SK-N-SH (cell line): ENCODE data around the gene TENT4A. TPM values are rescaled to one million over a fixed set of nuclear protein-coding genes. Genes with fewer than 3 reads are reported as not detected.

Source experiments
- CTCF ChIA-PET: fragments of 300-600, 350-600 bp; formaldehyde crosslinking; extraction: SDS; loops from one replicate; lab custom pipeline; 2021; lab: Yijun Ruan, JAX
- POLR2A ChIA-PET: fragments of 350-600 bp; sonication (Branson Sonifier 250); formaldehyde crosslinking; extraction: SDS; loops from one replicate; lab custom pipeline; 2020; ENCODE audit warnings: antibody characterized with exemption, inconsistent platforms; lab: Yijun Ruan, JAX
- DNase-seq: peaks from one replicate; pipeline ENCODE4 v3.0.0; 2012
- H2AFZ ChIP-seq: fragments of 200-600 bp; sonication (generic); 2 replicates; pipeline ENCODE4 v1.8.1; 2016; ENCODE audit warnings: antibody characterized with exemption, mild to moderate bottlenecking, low read depth
- H3F3A ChIP-seq: fragments of 200-600 bp; sonication (generic); replicated peaks from 2 replicates; pipeline ENCODE3; 2016; ENCODE audit warnings: antibody characterized with exemption, mild to moderate bottlenecking; ENCODE audit not compliant: insufficient read depth
- H3K27ac ChIP-seq, 2 experiments: fragments of 200-500 bp in 1 of 2; fragments of 200-600 bp in 1 of 2; sonication (Bioruptor generic) in 1 of 2; sonication (generic), shearing (Covaris generic) in 1 of 2; 2 replicates each; pipeline versions ENCODE4 v1.5.1 to v1.6.1; 2014 to 2016; ENCODE audit warnings: low read depth in 2 of 2, inconsistent platforms in 1 of 2, low read length in 1 of 2, mild to moderate bottlenecking in 1 of 2, mixed read lengths in 1 of 2
- H3K27me3 ChIP-seq: fragments of 200-600 bp; sonication (generic), shearing (Covaris generic); 2 replicates; pipeline ENCODE4 v1.6.1; 2016; ENCODE audit warnings: mixed run types; ENCODE audit not compliant: insufficient read depth
- H3K36me3 ChIP-seq, 2 experiments: fragments of 200-500 bp in 1 of 2; fragments of 200-600 bp in 1 of 2; sonication (Bioruptor generic) in 1 of 2; sonication (generic) in 1 of 2; replicated peaks in 1 of 2; 2 replicates each; pipeline versions ENCODE3 to v1.5.1; 2014 to 2016; ENCODE audit warnings: low read length in 1 of 2, mild to moderate bottlenecking in 1 of 2; ENCODE audit not compliant: insufficient read depth in 2 of 2, control insufficient read depth in 1 of 2
- H3K4me1 ChIP-seq, 2 experiments: fragments of 200-500 bp in 1 of 2; fragments of 200-600 bp in 1 of 2; sonication (Bioruptor generic) in 1 of 2; sonication (generic), shearing (Covaris generic) in 1 of 2; 2 replicates each; pipeline versions ENCODE4 v1.5.1 to v1.6.1; 2014 to 2016; ENCODE audit warnings: low read depth in 1 of 2, low read length in 1 of 2, mixed run types in 1 of 2; ENCODE audit not compliant: insufficient read depth in 2 of 2, control insufficient read depth in 1 of 2
- H3K4me2 ChIP-seq: fragments of 200-600 bp; sonication (generic), shearing (Covaris generic); 2 replicates; pipeline ENCODE4 v1.6.1; 2017; ENCODE audit warnings: mixed run types
- H3K4me3 ChIP-seq, 2 experiments: fragments of 200-500 bp in 1 of 2; fragments of 200-600 bp in 1 of 2; sonication (Bioruptor generic) in 1 of 2; sonication (generic), shearing (Covaris generic) in 1 of 2; 2 replicates each; pipeline versions ENCODE4 v1.5.1 to v1.8.1; 2014 to 2016; ENCODE audit warnings: low read depth in 2 of 2, inconsistent platforms in 1 of 2, low read length in 1 of 2, mild to moderate bottlenecking in 1 of 2, mixed read lengths in 1 of 2, moderate library complexity in 1 of 2
- H3K79me2 ChIP-seq: fragments of 200-600 bp; sonication (generic); 2 replicates; pipeline ENCODE4 v1.8.1; 2017; ENCODE audit warnings: mild to moderate bottlenecking; ENCODE audit not compliant: insufficient read depth
- H3K9ac ChIP-seq: fragments of 200-600 bp; sonication (generic); 2 replicates; pipeline ENCODE4 v1.6.1; 2017; ENCODE audit warnings: mixed run types
- H3K9me2 ChIP-seq: fragments of 200-600 bp; sonication (generic); 2 replicates; pipeline ENCODE4 v1.6.1; 2017; ENCODE audit warnings: mixed run types
- H3K9me3 ChIP-seq: fragments of 200-600 bp; sonication (generic); 2 replicates; pipeline ENCODE4 v1.6.1; 2017; ENCODE audit warnings: mixed run types, mild to moderate bottlenecking, moderate library complexity
- H4K20me1 ChIP-seq: fragments of 200-600 bp; sonication (generic); 2 replicates; pipeline ENCODE4 v1.6.1; 2017; ENCODE audit warnings: mild to moderate bottlenecking, mixed run types; ENCODE audit not compliant: insufficient read depth
- ELF1 ChIP-seq: IDR thresholded peaks from 2 replicates; pipeline ENCODE4 v1.4.0; 2012
- FOSL2 ChIP-seq: IDR thresholded peaks from 2 replicates; pipeline ENCODE4 v1.4.0; 2012; ENCODE audit warnings: low read depth, mild to moderate bottlenecking, moderate library complexity, borderline replicate concordance
- FOXJ3 ChIP-seq: sonication (generic); formaldehyde crosslinking; IDR thresholded peaks from 2 replicates; pipeline ENCODE4 v1.5.1; 2020; ENCODE audit warnings: mild to moderate bottlenecking, missing genetic modification reagents
- FOXM1 ChIP-seq: IDR thresholded peaks from 2 replicates; pipeline ENCODE4 v1.4.0; 2012; ENCODE audit warnings: low read depth, mild to moderate bottlenecking
- GATA2 ChIP-seq: sonication (generic); formaldehyde crosslinking; IDR thresholded peaks from 2 replicates; pipeline ENCODE4 v1.5.0; 2020; ENCODE audit warnings: mild to moderate bottlenecking, missing genetic modification reagents
- JUND ChIP-seq: IDR thresholded peaks from 2 replicates; pipeline ENCODE4 v1.4.0; 2012
- NFIC ChIP-seq: IDR thresholded peaks from 2 replicates; pipeline ENCODE4 v1.4.0; 2012; ENCODE audit warnings: borderline replicate concordance
- RAD21 ChIP-seq: IDR thresholded peaks from 2 replicates; pipeline ENCODE4 v1.6.1; 2012; ENCODE audit warnings: mild to moderate bottlenecking, low read length
- RXRA ChIP-seq: IDR thresholded peaks from 2 replicates; pipeline ENCODE4 v1.4.0; 2012; ENCODE audit warnings: low read depth, mild to moderate bottlenecking, borderline replicate concordance
- SMC3 ChIP-seq: IDR thresholded peaks from 2 replicates; pipeline ENCODE4 v1.6.1; 2012; ENCODE audit warnings: low read depth, low read length, improper control_type of control experiment
- TAF1 ChIP-seq: IDR thresholded peaks from 2 replicates; pipeline ENCODE4 v1.6.1; 2012; ENCODE audit warnings: low read depth, mild to moderate bottlenecking, low read length, moderate library complexity, borderline replicate concordance
- TEAD4 ChIP-seq: IDR thresholded peaks from 2 replicates; pipeline ENCODE4 v1.4.0; 2012; ENCODE audit warnings: mild to moderate bottlenecking, borderline replicate concordance; ENCODE audit not compliant: insufficient read depth
- WGBS: methylation state at CpG from one replicate; pipeline ENCODE4 v1.1.6; 2017; ENCODE audit warnings: low lambda C conversion rate; 5-methylcytosine and 5-hydroxymethylcytosine counted together
- polyA plus RNA-seq, 3 experiments: library from polyadenylated mRNA; depleted of rRNA; stranded (reverse); fragments of >200 nt; gene quantifications; 2 replicates each; pipeline ENCODE4 v1.2.3, GENCODE V29; 2012
- TF ChIP-seq, protein P1 (sequence below): IDR thresholded peaks from 2 replicates; pipeline ENCODE4 v1.4.0; 2012; ENCODE audit warnings: low read depth
- TF ChIP-seq, protein P2 (sequence below): IDR thresholded peaks from 2 replicates; pipeline ENCODE4 v1.4.0; 2012; ENCODE audit warnings: low read depth, borderline replicate concordance
- TF ChIP-seq, protein P3 (sequence below): fragments of 150-350 bp; IDR thresholded peaks from 2 replicates; pipeline ENCODE4 v1.6.1; 2017; ENCODE audit warnings: antibody characterized with exemption, low read length, low read depth, borderline replicate concordance
- TF ChIP-seq, protein P4 (sequence below): fragments of 200-600 bp; sonication (generic); IDR thresholded peaks from 2 replicates; pipeline ENCODE4 v1.6.1; 2017; ENCODE audit warnings: antibody characterized with exemption, mild to moderate bottlenecking, moderate library complexity

Gene TENT4A
- polyA plus RNA-seq, 1 of the 3 experiments (the other 2 are of a cell fraction): 6.0 TPM

DNA sequence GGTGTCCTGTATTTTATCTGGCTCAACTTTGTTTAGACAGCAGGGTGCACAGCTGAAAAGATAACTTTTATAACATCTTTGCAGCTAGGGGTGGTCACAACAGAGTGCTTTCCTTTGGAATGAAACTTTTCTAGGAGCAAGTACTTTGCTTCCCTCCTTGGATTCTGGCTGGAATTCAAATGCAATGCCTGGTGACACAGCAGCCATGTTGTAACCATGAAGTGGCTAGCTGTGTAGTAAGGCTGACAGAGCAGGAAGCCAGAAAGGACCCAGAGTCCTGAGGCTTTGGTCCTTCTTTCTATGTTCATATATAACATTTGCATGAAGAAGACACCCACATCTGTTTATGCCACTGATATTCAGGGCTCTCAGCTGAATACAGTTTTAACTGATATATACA is 48.1 kb downstream of the TENT4A start:
- no peak for DNase-seq
- Histone ChIP-seq H3K9me3 (no peaks in the 10 kb centered on the region), H3K4me2 (no peak overlapping the region), H3K27ac (no peak overlapping the region), H4K20me1 (no peaks in the 10 kb centered on the region), H3K36me3 (peaks cover 14 to 15% of the 10 kb centered on the region in 2 experiments), H3K79me2 (no peaks in the 10 kb centered on the region), H3K27me3 (no peaks in the 10 kb centered on the region), H3K9me2 (no peaks in the 10 kb centered on the region), H3K9ac (no peak overlapping the region), H3F3A (peaks cover 6% of the 10 kb centered on the region), H3K4me3 (no peak overlapping the region), H2AFZ (no peak overlapping the region), H3K4me1 (peaks cover 5 to 9% of the 10 kb centered on the region in 2 experiments)
- POLR2A ChIA-PET: no interaction called here
- TF ChIP-seq, protein P1, sequence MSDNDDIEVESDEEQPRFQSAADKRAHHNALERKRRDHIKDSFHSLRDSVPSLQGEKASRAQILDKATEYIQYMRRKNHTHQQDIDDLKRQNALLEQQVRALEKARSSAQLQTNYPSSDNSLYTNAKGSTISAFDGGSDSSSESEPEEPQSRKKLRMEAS: no peak
- CTCF ChIA-PET: interaction anchor here (0.8 kb wide), 1 partner anchor 994 kb away, joined by 3 read pairs; no protein-coding TSS in a partner anchor

DNA sequence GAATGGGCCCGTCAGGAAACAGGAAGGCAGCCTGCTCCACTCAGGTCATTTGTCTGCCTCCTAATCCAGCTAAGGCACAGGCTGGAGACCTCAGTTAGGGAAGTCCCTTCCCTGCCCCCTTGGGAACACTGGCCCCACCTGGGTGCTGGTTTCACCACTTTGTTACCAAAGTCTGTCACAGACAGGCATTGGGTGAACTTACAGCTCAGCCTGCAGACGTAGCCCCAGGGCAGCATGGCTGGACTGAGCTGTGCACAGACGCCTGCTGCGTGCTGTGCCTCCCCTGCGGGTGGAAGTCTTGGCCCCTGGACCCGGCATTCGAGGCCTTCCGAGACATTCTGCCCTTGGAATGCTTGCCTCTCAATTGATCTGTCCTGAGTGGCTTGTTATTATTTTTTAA is 48.9 kb downstream of the TENT4A start:
- POLR2A ChIA-PET: no interaction called here
- Histone ChIP-seq H2AFZ (no peak overlapping the region), H4K20me1 (no peaks in the 10 kb centered on the region), H3K9ac (no peak overlapping the region), H3F3A (peaks cover 6% of the 10 kb centered on the region), H3K9me3 (no peaks in the 10 kb centered on the region), H3K9me2 (no peaks in the 10 kb centered on the region), H3K79me2 (no peaks in the 10 kb centered on the region), H3K4me2 (no peak overlapping the region), H3K27me3 (no peaks in the 10 kb centered on the region), H3K36me3 (peaks cover 6 to 7% of the 10 kb centered on the region in 2 experiments), H3K27ac (no peak overlapping the region), H3K4me3 (no peak overlapping the region), H3K4me1 (peaks cover 5 to 15% of the 10 kb centered on the region in 2 experiments)
- no peak for DNase-seq
- no peak for TF ChIP-seq FOXJ3 (CRISPR knock-in tag)
- no peak for TF ChIP-seq RXRA
- TF ChIP-seq, protein P2, sequence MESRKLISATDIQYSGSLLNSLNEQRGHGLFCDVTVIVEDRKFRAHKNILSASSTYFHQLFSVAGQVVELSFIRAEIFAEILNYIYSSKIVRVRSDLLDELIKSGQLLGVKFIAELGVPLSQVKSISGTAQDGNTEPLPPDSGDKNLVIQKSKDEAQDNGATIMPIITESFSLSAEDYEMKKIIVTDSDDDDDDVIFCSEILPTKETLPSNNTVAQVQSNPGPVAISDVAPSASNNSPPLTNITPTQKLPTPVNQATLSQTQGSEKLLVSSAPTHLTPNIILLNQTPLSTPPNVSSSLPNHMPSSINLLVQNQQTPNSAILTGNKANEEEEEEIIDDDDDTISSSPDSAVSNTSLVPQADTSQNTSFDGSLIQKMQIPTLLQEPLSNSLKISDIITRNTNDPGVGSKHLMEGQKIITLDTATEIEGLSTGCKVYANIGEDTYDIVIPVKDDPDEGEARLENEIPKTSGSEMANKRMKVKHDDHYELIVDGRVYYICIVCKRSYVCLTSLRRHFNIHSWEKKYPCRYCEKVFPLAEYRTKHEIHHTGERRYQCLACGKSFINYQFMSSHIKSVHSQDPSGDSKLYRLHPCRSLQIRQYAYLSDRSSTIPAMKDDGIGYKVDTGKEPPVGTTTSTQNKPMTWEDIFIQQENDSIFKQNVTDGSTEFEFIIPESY: no peak
- no peak for TF ChIP-seq RAD21
- no peak for TF ChIP-seq FOSL2
- no peak for TF ChIP-seq ELF1
- TF ChIP-seq, protein P1: no peak
- TF ChIP-seq TEAD4: no peak
- no peak for TF ChIP-seq TAF1
- no peak for TF ChIP-seq FOXM1
- TF ChIP-seq, protein P3, sequence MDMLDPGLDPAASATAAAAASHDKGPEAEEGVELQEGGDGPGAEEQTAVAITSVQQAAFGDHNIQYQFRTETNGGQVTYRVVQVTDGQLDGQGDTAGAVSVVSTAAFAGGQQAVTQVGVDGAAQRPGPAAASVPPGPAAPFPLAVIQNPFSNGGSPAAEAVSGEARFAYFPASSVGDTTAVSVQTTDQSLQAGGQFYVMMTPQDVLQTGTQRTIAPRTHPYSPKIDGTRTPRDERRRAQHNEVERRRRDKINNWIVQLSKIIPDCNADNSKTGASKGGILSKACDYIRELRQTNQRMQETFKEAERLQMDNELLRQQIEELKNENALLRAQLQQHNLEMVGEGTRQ: no peak
- TF ChIP-seq NFIC: no peak
- TF ChIP-seq, protein P4, sequence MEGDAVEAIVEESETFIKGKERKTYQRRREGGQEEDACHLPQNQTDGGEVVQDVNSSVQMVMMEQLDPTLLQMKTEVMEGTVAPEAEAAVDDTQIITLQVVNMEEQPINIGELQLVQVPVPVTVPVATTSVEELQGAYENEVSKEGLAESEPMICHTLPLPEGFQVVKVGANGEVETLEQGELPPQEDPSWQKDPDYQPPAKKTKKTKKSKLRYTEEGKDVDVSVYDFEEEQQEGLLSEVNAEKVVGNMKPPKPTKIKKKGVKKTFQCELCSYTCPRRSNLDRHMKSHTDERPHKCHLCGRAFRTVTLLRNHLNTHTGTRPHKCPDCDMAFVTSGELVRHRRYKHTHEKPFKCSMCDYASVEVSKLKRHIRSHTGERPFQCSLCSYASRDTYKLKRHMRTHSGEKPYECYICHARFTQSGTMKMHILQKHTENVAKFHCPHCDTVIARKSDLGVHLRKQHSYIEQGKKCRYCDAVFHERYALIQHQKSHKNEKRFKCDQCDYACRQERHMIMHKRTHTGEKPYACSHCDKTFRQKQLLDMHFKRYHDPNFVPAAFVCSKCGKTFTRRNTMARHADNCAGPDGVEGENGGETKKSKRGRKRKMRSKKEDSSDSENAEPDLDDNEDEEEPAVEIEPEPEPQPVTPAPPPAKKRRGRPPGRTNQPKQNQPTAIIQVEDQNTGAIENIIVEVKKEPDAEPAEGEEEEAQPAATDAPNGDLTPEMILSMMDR: no peak
- TF ChIP-seq GATA2 (CRISPR knock-in tag): no peak
- TF ChIP-seq SMC3: no peak
- TF ChIP-seq JUND: no peak
- WGBS: 91% methylated on average over 6 of the region's 8 CpGs
- CTCF ChIA-PET: interaction anchor here (0.8 to 1.1 kb wide), 3 partner anchors 17 to 993 kb away, joined by 3 to 4 read pairs (median 3); no protein-coding TSS in a partner anchor
